ENCODE results near the gene NELL1. TPM values are rescaled to one million over a fixed set of nuclear protein-coding genes. Genes with fewer than 3 reads are reported as not detected.

The NELL1 gene
- total RNA-seq, 1 experiment from 2014 or later = not detected

GRCh38 chr11:21037850-21038249, 368.5 kb downstream of the NELL1 start:
- H3K36me3 ChIP-seq (ENCODE audit: control insufficient read depth, insufficient read depth, low read length) = no peaks in the 10 kb centered on the region
- H3K4me1 ChIP-seq (ENCODE audit: control insufficient read depth, insufficient read depth, low read length) = no peaks in the 10 kb centered on the region
- intact Hi-C loops (cut with micrococcal nuclease; ENCODE audit: unreplicated experiment) (no loop called here), in situ Hi-C loops (cut with HindIII; ENCODE audit: low pct_unique_long_range_greater_than_20kb, low sequenced_read_pairs) (no loop called here)
- ATAC-seq = no peak
- H3K27ac ChIP-seq (ENCODE audit: low read length) = no peak overlapping the region
- H3K27me3 ChIP-seq (ENCODE audit: control insufficient read depth, insufficient read depth, low read length) = no peaks in the 10 kb centered on the region
- CTCF ChIA-PET = no interaction called here
- no peak overlapping the region for H3K4me3 ChIP-seq (ENCODE audit: low read depth in 2 of 2, low read length in 2 of 2)
- no TSS peak for BruUV-seq (replicated peaks)
- POLR2A ChIA-PET = no interaction called here
- no peak for DNase-seq (ENCODE audit: low read depth, low spot score)
- no peaks in the 10 kb centered on the region for H3K9me3 ChIP-seq (ENCODE audit: control insufficient read depth, insufficient read depth, low read depth, low read length)
- TF ChIP-seq SIN3A (IDR thresholded peaks at IDR 0.05; ENCODE audit: borderline replicate concordance, insufficient read depth, low read depth, low read length) (no peak), TCF7L2 (IDR thresholded peaks at IDR 0.05; ENCODE audit: low read depth, low read length) (no peak), POLR2AphosphoS5 (IDR thresholded peaks at IDR 0.05; ENCODE audit: low read depth, low read length) (no peak), CTCF (IDR thresholded peaks at IDR 0.05) (no peak)
- TF ChIP-seq, protein P1, sequence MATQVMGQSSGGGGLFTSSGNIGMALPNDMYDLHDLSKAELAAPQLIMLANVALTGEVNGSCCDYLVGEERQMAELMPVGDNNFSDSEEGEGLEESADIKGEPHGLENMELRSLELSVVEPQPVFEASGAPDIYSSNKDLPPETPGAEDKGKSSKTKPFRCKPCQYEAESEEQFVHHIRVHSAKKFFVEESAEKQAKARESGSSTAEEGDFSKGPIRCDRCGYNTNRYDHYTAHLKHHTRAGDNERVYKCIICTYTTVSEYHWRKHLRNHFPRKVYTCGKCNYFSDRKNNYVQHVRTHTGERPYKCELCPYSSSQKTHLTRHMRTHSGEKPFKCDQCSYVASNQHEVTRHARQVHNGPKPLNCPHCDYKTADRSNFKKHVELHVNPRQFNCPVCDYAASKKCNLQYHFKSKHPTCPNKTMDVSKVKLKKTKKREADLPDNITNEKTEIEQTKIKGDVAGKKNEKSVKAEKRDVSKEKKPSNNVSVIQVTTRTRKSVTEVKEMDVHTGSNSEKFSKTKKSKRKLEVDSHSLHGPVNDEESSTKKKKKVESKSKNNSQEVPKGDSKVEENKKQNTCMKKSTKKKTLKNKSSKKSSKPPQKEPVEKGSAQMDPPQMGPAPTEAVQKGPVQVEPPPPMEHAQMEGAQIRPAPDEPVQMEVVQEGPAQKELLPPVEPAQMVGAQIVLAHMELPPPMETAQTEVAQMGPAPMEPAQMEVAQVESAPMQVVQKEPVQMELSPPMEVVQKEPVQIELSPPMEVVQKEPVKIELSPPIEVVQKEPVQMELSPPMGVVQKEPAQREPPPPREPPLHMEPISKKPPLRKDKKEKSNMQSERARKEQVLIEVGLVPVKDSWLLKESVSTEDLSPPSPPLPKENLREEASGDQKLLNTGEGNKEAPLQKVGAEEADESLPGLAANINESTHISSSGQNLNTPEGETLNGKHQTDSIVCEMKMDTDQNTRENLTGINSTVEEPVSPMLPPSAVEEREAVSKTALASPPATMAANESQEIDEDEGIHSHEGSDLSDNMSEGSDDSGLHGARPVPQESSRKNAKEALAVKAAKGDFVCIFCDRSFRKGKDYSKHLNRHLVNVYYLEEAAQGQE (IDR thresholded peaks at IDR 0.05; ENCODE audit: insufficient read depth in 1 of 2, low read depth in 2 of 2, low read length in 1 of 2) = no peak

DNA sequence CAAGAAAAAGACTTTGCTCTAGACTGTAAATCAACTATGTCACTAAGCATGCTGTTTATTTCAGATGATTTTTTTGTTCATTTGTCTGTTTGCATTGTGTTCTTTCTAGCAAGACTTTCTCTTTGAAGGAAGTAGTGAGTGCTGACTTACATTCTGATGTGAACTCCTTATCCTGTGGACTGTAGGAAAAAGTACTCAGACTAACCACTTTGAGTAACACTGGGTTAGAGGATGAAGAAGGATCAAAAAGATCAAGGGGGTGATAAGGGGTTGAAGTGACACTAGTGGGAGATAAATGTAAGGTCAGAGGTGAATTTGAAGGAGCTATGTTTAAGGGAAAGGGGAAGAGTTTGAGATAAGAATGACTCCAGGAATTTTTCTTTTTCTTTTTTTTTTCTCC, 369.4 kb downstream of the NELL1 start:
- H3K4me1 ChIP-seq (ENCODE audit: control insufficient read depth, insufficient read depth, low read length) = no peaks in the 10 kb centered on the region
- no peaks in the 10 kb centered on the region for H3K36me3 ChIP-seq (ENCODE audit: control insufficient read depth, insufficient read depth, low read length)
- no peaks in the 10 kb centered on the region for H3K27me3 ChIP-seq (ENCODE audit: control insufficient read depth, insufficient read depth, low read length)
- no peak overlapping the region for H3K4me3 ChIP-seq (ENCODE audit: low read depth in 2 of 2, low read length in 2 of 2)
- no TSS peak for BruUV-seq (replicated peaks)
- intact Hi-C loops (cut with micrococcal nuclease; ENCODE audit: unreplicated experiment) = no loop called here
- no peak overlapping the region for H3K27ac ChIP-seq (ENCODE audit: low read length)
- ChIA-PET POLR2A (no interaction called here), CTCF (no interaction called here)
- TF ChIP-seq POLR2AphosphoS5 (IDR thresholded peaks at IDR 0.05; ENCODE audit: low read depth, low read length) (no peak), CTCF (IDR thresholded peaks at IDR 0.05) (no peak), TCF7L2 (IDR thresholded peaks at IDR 0.05; ENCODE audit: low read depth, low read length) (no peak), SIN3A (IDR thresholded peaks at IDR 0.05; ENCODE audit: borderline replicate concordance, insufficient read depth, low read depth, low read length) (no peak)
- TF ChIP-seq, protein P1 (IDR thresholded peaks at IDR 0.05; ENCODE audit: insufficient read depth in 1 of 2, low read depth in 2 of 2, low read length in 1 of 2) = no peak
- in situ Hi-C loops (cut with HindIII; ENCODE audit: low pct_unique_long_range_greater_than_20kb, low sequenced_read_pairs) = no loop called here
- ATAC-seq (no peak), DNase-seq (ENCODE audit: low read depth, low spot score) (no peak)
- H3K9me3 ChIP-seq (ENCODE audit: control insufficient read depth, insufficient read depth, low read depth, low read length) = no peaks in the 10 kb centered on the region
